Activated naive CD8-positive, alpha-beta T cell treated with anti-CD3 and anti-CD28 coated beads for 36 hours (primary cell): ENCODE data around the gene ERICH2. TPM values are rescaled to one million over a fixed set of nuclear protein-coding genes. Genes with fewer than 3 reads are reported as not detected.

Experiments
- DNase-seq: peaks from one replicate; pipeline ENCODE4 v3.0.0; 2021
- H3K27ac Mint-ChIP-seq: one replicate; pipeline ENCODE4 v1.8.0; 2022; ENCODE audit warnings: mild to moderate bottlenecking, moderate library complexity, mixed read lengths
- H3K27me3 Mint-ChIP-seq: one replicate; pipeline ENCODE4 v1.8.0; 2022; ENCODE audit warnings: mild to moderate bottlenecking, mixed read lengths
- H3K36me3 Mint-ChIP-seq: one replicate; pipeline ENCODE4 v1.8.0; 2021; ENCODE audit warnings: mild to moderate bottlenecking, mixed read lengths
- H3K4me1 Mint-ChIP-seq: one replicate; pipeline ENCODE4 v1.8.0; 2021; ENCODE audit warnings: mixed read lengths
- H3K4me3 Mint-ChIP-seq: one replicate; pipeline ENCODE4 v1.8.0; 2022; ENCODE audit warnings: mild to moderate bottlenecking, moderate library complexity, mixed read lengths
- H3K9me3 Mint-ChIP-seq: one replicate; pipeline ENCODE4 v1.8.0; 2022; ENCODE audit warnings: mixed read lengths
- total RNA-seq, 2 experiments: library from RNA; stranded (reverse); gene quantifications; one replicate each; pipeline ENCODE4 v1.2.3, GENCODE V29; 2021

The ERICH2 gene
- total RNA-seq, 2 experiments from 2014 or later: 0.40 TPM; not detected in 1

DNA sequence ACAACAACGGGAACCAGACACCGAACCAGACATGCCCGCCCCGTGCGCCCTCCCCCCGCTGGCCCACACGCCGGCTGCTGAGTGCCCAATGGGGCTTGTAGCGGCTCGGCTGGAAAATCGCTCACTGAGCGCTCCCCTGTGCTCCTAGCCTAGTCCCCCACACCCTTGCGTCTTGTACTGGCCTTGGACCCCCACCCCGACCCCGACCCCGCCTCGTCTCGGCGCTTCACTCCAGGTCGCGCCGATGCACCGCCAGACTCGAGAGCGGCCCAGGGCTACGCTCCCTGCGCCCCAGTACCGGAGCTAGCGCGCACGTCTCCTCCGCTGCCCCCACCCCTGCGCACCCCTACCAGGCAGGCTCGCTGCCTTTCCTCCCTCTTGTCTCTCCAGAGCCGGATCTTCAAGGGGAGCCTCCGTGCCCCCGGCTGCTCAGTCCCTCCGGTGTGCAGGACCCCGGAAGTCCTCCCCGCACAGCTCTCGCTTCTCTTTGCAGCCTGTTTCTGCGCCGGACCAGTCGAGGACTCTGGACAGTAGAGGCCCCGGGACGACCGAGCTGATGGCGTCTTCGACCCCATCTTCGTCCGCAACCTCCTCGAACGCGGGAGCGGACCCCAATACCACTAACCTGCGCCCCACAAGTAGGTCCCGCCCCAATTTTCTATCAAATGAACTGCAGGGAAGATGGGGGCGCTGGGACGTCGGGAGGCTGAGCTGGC, 48.0 kb downstream of the ERICH2 start:
- DNase-seq: peak; percentile 32
- H3K27me3 Mint-ChIP-seq: peaks cover 93% of the 10 kb centered on the region
- H3K4me1 Mint-ChIP-seq: peaks cover 58% of the 10 kb centered on the region
- no peaks in the 10 kb centered on the region for H3K36me3 Mint-ChIP-seq
- H3K9me3 Mint-ChIP-seq: peaks cover 1% of the 10 kb centered on the region
- H3K27ac Mint-ChIP-seq: no peak overlapping the region
- peak overlapping the region; percentile 73 for H3K4me3 Mint-ChIP-seq

DNA sequence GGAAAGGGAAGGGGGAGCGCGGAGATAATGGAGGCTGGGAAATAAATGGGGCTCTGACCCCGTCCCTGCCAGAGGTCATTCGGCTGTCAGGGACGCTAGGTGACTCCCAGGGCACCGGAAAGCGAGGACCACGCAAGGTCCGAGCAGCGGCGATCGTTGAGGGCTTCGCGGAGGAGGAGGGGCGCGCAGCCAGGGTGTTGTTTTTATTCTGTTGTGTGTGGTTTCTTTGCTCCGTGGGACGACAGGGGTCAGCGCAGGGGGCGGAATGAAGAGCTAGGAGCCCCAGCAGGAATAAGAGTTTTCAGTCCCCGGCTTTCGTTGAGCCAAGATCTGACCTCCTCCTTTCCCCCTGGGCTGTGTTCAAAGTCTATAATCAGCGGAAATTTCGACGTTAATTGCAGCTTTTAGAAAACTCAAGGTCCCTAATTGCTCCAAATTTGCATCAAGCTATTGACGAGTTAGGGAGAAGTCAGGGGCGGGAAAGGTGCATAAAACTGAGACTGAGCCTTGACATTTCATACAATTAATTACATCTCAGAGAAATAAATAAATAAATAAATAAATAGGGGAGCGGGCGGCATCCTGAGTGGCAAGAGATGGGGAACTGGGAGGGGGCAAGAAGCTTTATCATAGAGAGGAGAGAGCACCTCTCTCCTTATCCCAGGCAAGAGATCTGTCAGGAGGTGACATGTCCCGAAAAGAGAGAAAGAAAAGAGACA, 48.7 kb downstream of the ERICH2 start:
- H3K27me3 Mint-ChIP-seq: peaks cover 93% of the 10 kb centered on the region
- no peak overlapping the region for H3K27ac Mint-ChIP-seq
- no peak for DNase-seq
- no peaks in the 10 kb centered on the region for H3K36me3 Mint-ChIP-seq
- peak overlapping the region; percentile 73 for H3K4me3 Mint-ChIP-seq
- H3K4me1 Mint-ChIP-seq: peaks cover 52% of the 10 kb centered on the region
- peaks cover 1% of the 10 kb centered on the region for H3K9me3 Mint-ChIP-seq

DNA sequence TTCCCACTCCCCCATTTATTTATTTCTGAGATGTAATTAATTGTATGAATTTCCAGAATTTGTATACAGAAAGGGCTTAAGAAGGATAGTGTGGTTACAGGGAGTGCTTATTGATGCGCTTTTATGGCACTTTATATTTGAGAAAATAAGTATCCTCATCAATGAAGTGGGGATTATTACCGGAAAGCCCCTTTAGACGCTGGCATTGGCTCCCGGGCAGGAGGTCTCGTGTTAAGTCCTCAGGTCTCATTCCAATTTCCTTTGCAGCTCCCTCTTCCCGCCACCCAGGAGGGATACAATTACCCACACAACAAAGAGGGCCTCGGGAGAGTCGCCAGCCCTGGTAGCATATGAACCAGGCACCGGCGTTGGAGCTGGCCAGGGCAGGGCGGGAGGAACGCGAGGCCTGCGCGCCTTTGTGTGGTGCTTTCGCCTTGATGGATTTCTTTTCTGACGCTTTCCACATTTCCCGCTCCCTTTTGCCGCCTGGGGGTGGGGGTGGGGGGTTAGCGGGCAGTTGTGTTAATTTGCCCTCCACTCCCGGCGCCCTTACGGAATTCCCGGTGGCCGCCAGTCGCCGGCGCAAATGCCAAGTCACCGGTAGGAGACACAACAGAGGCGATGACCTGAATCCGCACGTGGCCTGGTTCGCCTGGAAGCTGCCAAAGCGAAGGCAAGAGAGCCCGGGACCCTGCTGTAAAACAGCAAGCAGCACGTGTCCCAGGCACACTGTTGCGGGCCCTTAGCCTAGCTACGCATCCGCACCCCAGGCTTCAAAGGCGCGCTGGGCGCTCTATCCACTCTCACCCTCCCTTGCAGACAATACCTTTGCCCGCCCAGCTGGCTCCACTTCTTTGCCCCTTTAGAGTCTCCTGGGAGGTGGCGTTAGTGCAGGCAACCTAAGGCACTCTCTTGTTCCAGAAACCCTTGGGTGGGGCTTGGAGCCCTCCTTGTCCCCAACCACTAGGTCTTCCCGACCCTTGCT, 49.8 kb downstream of the ERICH2 start:
- H3K9me3 Mint-ChIP-seq: peaks cover 1% of the 10 kb centered on the region
- H3K4me1 Mint-ChIP-seq: peaks cover 45% of the 10 kb centered on the region
- H3K27me3 Mint-ChIP-seq: peaks cover 93% of the 10 kb centered on the region
- no peak for DNase-seq
- H3K4me3 Mint-ChIP-seq: peak overlapping the region; percentile 56
- H3K27ac Mint-ChIP-seq: no peak overlapping the region
- no peaks in the 10 kb centered on the region for H3K36me3 Mint-ChIP-seq

DNA sequence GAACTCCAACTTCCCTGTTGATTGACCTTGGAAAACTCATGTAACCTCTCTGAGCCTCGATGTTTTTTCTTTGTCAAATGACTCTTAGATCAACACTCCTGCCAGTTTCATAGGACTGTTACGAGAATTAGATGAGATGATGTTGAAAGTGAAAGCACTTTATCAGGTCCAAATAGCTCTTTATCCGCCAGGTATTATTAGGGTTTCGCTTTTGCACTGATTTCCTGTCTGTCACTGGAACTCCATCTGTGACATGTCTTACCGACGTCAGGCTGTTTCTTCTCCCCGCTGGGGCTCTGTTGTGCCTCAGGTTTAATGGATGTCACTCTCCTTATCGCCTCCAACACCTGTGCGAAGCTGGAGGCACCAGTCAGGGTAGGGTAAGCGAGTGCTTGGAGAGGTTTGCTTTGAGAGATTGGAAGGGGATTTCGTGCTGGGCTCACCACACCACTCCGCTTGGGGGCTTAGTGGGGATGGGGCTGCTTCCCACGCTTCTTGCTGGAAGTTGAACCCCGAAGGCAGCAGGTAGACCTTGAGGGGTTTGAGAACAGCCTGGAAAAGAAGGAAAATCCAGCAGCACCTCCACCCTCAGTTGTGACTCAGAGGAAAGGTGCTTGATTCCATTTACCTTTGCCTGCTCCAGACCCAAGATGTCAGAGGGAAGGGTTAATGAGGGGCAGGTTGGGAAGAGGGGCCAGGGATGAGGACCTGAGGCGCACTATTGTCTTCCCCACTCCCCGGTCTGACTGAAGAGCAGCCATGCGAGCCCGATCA, 50.8 kb downstream of the ERICH2 start:
- Mint-ChIP-seq H3K9me3 (peaks cover 1% of the 10 kb centered on the region), H3K36me3 (no peaks in the 10 kb centered on the region), H3K4me3 (peak overlapping the region; percentile 56), H3K27me3 (peaks cover 94% of the 10 kb centered on the region), H3K27ac (no peak overlapping the region), H3K4me1 (peaks cover 39% of the 10 kb centered on the region)
- no peak for DNase-seq

DNA sequence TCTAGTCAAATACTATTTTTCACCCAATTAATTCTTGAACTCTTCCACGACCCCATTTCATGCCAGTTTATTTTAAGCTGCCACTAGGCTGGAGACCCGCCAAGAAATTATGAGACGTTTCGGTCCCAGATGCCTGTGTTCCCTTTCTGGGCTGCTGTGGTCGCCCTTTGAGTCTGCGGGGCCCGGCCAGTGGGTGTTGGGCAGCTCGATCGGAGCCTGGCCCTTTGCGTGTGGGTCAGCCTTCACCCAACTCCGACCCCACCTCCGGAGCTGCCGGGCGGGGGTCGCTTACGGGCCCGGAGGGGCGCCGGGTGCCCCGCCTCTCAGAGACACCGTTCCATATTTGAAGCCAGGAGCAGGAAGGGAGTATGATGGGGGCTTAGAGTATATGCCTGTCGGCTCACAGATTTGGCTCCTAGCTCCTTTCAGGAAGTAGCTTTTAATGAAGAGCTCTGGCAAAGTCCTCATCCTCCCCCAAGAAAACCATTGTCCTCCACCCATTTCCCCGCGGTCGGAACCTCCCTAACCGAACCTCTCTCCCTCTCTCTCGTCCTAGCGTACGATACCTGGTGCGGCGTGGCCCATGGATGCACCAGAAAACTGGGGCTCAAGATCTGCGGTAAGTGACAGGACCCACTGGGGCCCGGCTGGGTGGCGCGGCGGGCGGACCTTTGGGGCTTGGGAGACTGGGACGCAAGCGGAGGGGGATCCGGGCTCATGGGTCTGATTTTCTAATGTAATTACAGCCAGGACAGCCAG, 51.5 kb downstream of the ERICH2 start:
- Mint-ChIP-seq H3K27ac (no peak overlapping the region), H3K4me3 (peak overlapping the region; percentile 56), H3K9me3 (peaks cover 1% of the 10 kb centered on the region), H3K27me3 (peaks cover 98% of the 10 kb centered on the region), H3K36me3 (no peaks in the 10 kb centered on the region), H3K4me1 (peaks cover 36% of the 10 kb centered on the region)
- DNase-seq: no peak

DNA sequence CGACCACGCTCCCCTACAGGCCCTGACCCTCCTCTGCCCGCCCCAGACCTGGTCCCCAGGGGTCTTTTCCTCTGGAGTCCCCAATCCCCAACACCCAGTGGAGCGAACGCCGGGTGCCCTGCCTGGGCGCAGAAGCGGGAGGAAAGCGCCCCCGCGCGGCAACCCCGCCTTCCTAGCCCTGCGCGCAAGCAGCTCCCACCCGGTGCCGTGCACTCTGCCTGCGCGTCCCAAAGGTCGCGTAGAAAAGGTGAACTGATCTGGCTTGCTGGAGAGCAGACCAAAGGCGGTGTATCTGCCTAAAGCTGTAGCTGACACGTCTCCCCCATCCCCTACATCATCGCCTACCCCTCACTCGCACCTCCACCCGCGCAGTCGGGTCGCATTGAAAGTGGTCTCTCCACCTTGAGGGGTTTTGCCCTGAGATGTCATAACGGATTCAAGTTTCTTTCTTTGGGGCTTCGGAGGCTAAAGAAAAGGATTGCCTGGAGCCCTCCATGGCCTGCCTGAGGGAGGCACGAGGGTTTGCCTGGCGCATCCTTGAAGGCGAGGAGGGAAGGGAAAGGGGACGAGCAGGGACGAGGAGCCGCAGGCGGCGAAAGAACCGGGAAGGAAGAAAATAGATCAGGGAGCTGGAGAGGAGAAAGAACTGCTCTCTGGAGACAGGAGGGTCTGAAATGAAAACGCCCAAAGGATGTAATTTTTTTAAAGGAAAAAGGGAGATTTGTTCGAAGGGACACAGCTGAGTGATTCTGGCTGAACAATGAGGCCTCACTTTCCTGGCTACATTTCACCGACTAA, 52.3 kb downstream of the ERICH2 start:
- peak overlapping the region; percentile 54 for H3K4me3 Mint-ChIP-seq

DNA sequence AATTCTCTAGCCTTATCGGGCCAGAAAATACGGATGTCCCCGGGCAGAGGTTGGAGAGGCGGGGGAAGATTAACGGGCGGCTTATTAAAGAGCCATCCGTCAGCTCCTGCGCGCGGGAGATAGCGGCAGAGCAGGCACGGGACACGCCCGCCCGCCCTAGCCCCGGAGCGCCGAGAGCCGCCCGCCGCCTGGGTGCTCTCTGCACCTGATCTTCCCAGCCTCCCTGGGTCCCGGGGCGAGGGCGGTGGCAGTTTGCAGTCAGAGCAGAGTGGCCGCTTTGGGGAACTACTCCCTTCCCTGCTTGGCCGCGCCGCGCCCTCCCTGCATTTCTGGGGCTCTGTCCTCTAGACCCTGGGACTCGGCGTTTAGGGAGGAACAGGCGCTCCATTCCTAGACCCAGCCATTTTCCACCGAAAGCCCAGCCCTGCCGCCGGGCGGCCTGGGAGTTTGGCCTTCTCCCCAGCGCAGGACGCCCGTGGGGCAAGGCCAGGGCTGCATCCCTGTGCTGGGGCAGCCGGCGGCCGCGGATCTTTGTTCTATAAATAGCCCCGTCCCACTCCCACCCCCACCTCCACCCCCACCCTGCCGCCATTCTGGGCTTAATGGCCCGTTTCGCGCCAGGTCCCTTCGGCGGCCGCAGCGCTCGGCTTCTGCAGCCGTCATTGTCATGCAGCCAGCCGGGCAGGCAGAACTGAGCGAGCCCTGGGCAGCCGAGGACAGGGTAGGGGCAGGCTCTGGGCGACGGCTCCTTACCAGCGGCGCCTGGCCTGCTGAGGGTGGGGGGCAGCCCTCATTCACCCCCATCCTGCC, 53.1 kb downstream of the ERICH2 start:
- peaks cover 1% of the 10 kb centered on the region for H3K9me3 Mint-ChIP-seq
- peak overlapping the region; percentile 54 for H3K4me3 Mint-ChIP-seq
- H3K27me3 Mint-ChIP-seq: peaks cover 98% of the 10 kb centered on the region
- peaks cover 29% of the 10 kb centered on the region for H3K4me1 Mint-ChIP-seq
- DNase-seq: peak; percentile 30
- H3K36me3 Mint-ChIP-seq: no peaks in the 10 kb centered on the region
- no peak overlapping the region for H3K27ac Mint-ChIP-seq

More for the DNA sequence above, 52.3 kb downstream of the ERICH2 start:
- Mint-ChIP-seq H3K27ac (no peak overlapping the region), H3K9me3 (peaks cover 1% of the 10 kb centered on the region), H3K27me3 (peaks cover 98% of the 10 kb centered on the region), H3K4me1 (peaks cover 33% of the 10 kb centered on the region), H3K36me3 (no peaks in the 10 kb centered on the region)
- peak; percentile 53 for DNase-seq

DNA sequence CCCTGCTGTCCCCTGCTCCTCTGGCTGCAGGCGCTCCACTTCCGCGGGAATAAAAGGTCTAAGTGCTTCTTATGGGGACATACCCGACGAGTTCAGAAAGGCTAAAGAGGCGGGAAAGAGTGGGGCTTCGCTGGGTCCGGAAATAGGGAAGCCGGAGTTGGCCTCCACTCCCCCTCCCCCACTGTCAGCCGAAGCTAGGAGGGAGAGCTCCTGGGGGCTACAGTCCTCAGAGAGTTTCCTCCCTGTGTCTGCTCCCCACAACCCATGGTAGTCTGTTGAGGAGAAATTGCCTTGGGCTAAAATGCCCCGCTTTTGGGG, 53.7 kb downstream of the ERICH2 start:
- H3K27me3 Mint-ChIP-seq: peaks cover 98% of the 10 kb centered on the region
- no peak overlapping the region for H3K4me3 Mint-ChIP-seq
- H3K4me1 Mint-ChIP-seq: peaks cover 23% of the 10 kb centered on the region
- no peak for DNase-seq
- H3K36me3 Mint-ChIP-seq: no peaks in the 10 kb centered on the region
- peaks cover 1% of the 10 kb centered on the region for H3K9me3 Mint-ChIP-seq
- H3K27ac Mint-ChIP-seq: no peak overlapping the region

DNA sequence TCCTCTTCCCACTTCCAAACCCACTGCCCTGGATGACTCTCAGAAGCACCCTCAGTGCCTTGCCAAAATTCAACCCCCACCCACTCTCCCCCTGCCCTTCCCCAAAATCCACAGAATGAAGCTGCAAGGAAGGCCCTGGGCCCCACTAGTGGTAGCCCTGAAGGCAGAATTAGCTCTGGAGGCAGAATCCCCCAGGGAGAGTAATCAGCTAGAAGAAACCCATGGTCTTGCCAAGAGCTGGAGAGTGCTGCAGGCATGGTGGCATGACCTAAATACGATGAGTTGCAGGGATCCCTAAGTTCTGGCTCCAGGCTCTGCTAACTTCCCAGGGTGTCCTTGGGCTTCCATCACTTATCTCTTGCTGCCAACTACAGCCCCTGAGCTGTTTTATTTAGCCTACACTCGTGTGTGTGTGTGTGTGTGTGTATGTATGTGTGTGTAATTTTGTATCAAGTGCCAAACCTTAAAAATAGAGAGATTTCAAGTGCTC, 54.4 kb downstream of the ERICH2 start:
- Mint-ChIP-seq H3K4me3 (no peak overlapping the region), H3K4me1 (peaks cover 23% of the 10 kb centered on the region), H3K9me3 (peaks cover 1% of the 10 kb centered on the region), H3K36me3 (no peaks in the 10 kb centered on the region), H3K27me3 (peaks cover 98% of the 10 kb centered on the region), H3K27ac (no peak overlapping the region)
- no peak for DNase-seq

DNA sequence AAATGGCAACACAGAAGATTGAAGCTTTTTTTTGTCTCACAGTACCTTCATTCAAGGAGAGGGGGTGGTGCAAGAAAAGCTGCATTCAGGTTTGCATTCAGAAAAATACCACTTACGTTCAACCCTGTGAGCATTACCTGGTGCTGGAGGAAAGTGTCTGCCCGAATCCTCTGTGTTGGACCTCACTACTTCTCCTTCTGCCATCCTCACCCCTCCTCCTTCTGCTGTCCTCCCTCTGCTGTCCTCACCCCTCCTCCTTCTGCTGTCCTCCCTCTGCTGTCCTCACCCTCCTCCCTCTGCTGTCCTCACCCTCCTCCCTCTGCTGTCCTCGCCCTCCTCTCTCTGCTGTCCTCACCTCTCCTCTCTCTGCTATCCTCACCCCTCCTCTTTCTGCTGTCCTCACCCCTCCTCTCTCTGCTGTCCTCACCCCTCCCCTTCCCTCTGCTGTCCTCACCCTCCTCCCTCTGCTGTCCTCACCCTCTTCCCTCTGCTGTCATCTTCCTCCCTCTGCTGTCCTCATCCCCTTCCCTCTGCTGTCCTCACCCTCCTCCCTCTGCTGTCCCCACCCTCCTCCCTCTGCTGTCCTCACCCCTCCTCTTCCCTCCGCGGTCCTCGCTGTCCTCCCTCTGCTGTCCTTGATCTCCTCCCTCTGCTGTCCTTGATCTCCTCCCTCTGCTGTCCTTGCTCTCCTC, 57.8 kb downstream of the ERICH2 start:
- Mint-ChIP-seq H3K27ac (no peak overlapping the region), H3K9me3 (no peaks in the 10 kb centered on the region), H3K36me3 (no peaks in the 10 kb centered on the region), H3K4me3 (no peak overlapping the region), H3K27me3 (peaks cover 85% of the 10 kb centered on the region), H3K4me1 (peaks cover 4% of the 10 kb centered on the region)
- no peak for DNase-seq

DNA sequence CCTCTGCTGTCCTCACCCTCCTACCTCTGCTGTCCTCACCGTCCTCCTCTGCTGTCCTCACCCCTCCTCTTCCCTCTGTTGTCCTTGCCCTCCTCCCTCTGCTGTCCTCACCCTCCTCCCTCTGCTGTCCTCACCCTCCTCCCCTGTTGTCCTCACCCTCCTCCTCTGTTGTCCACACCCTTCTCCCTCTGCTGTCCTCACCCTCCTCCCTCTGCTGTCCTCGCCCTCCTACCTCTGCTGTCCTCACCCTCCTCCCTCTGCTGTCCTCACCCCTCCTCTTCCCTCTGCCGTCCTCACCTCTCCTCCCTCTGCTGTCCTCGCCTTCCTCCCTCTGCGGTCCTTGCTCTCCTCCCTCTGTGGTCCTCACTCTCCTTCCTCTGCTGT, 58.3 kb downstream of the ERICH2 start:
- no peak overlapping the region for H3K27ac Mint-ChIP-seq
- H3K4me1 Mint-ChIP-seq: peaks cover 4% of the 10 kb centered on the region
- no peak for DNase-seq
- H3K36me3 Mint-ChIP-seq: no peaks in the 10 kb centered on the region
- H3K9me3 Mint-ChIP-seq: no peaks in the 10 kb centered on the region
- H3K27me3 Mint-ChIP-seq: peaks cover 80% of the 10 kb centered on the region
- no peak overlapping the region for H3K4me3 Mint-ChIP-seq

DNA sequence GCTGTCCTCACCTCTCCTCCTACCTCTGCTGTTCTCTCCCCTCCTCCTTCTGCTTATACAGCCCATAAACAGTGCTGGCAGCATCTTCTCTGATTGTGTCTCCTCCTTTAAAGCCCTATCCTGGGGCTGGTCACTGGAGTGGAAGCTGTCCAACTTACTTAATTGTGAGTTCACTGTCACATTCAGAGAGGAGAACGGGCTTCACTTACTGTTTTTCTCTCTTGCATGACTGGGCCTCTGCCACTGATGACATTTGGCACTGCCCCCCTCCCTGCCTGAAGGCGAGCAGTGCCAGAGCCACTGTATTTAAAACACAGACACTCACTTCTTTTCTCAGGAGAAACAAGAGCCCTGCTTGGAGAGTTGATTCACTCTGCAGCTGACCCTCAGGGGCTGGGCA, 58.9 kb downstream of the ERICH2 start:
- no peaks in the 10 kb centered on the region for H3K36me3 Mint-ChIP-seq
- DNase-seq: no peak
- H3K27me3 Mint-ChIP-seq: peaks cover 74% of the 10 kb centered on the region
- peaks cover 4% of the 10 kb centered on the region for H3K4me1 Mint-ChIP-seq
- H3K9me3 Mint-ChIP-seq: no peaks in the 10 kb centered on the region
- H3K27ac Mint-ChIP-seq: no peak overlapping the region
- no peak overlapping the region for H3K4me3 Mint-ChIP-seq
